ENCODE data around the gene SNAPC3. TPM values are rescaled to one million over a fixed set of nuclear protein-coding genes. Genes with fewer than 3 reads are reported as not detected.
A peak's percentile ranks its signal among the peaks of the same experiment; 100 is the strongest.

Gene SNAPC3
- total and polyA plus RNA-seq, 7 donors: 16.2 to 41.5 (median 28.4) TPM

- H3K4me1 ChIP-seq: no peaks in the 10 kb centered on the region
- no peak overlapping the region for H3K27ac ChIP-seq
- DNase-seq: no peak
- no peak overlapping the region for H3K4me3 ChIP-seq
- intact Hi-C loops (cut with DNase I): no loop called here
- no peaks in the 10 kb centered on the region for H3K36me3 ChIP-seq
- no peak for TF ChIP-seq POLR2A (IDR thresholded peaks at IDR 0.05)
- TF ChIP-seq CTCF (IDR thresholded peaks at IDR 0.05): no peak
- no peak for TF ChIP-seq POLR2AphosphoS5 (IDR thresholded peaks at IDR 0.05)
- TF ChIP-seq EP300 (IDR thresholded peaks at IDR 0.05): no peak
- 78 to 87% methylated on average over 4 of the region's 4 CpGs for WGBS, 2 donors
- no peaks in the 10 kb centered on the region for H3K9me3 ChIP-seq
- H3K27me3 ChIP-seq: no peaks in the 10 kb centered on the region
Observed at GRCh38 chr9:15403155-15403554, 19.5 kb upstream of the SNAPC3 start.

DNA sequence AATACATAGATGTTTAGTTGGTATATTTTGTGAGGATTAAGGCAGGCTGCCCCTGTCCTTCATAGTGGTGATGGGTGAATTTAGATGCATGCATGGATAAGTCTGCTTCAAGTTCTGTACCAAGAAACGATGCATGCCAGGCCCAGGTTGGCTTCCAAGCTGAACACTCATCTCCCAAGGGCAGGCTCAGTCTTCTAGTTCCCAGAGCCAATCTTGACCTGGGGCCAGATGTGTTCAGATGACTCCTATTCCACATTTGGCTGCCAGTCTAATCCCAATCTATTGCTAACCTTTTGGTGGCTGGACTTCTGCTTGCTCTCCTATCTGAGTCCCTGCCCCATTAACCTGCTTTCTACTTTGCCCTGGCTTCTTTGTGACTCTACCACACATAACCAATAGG, 18.5 kb upstream of the SNAPC3 start:
- no peak for DNase-seq
- Histone ChIP-seq H3K36me3 (no peaks in the 10 kb centered on the region), H3K27ac (no peak overlapping the region), H3K4me1 (no peaks in the 10 kb centered on the region), H3K27me3 (no peaks in the 10 kb centered on the region), H3K9me3 (no peaks in the 10 kb centered on the region), H3K4me3 (no peak overlapping the region)
- TF ChIP-seq CTCF (IDR thresholded peaks at IDR 0.05) (no peak), POLR2A (IDR thresholded peaks at IDR 0.05) (no peak), POLR2AphosphoS5 (IDR thresholded peaks at IDR 0.05) (no peak), EP300 (IDR thresholded peaks at IDR 0.05) (no peak)
- intact Hi-C loops (cut with DNase I): no loop called here
- 90 to 95% methylated on average over 1 of the region's 1 CpG for WGBS, 2 donors

- intact Hi-C loops (cut with DNase I): no loop called here
- H3K4me3 ChIP-seq: no peak overlapping the region
- WGBS, 2 donors: 25 to 68% methylated on average over 2 of the region's 2 CpGs
- TF ChIP-seq EP300 (IDR thresholded peaks at IDR 0.05) (no peak), CTCF (IDR thresholded peaks at IDR 0.05) (peak in 3 of 4 experiments; percentile 10 to 38 (median 19))
- H3K4me1 ChIP-seq: peaks cover 0 to 2% (median under 1%) of the 10 kb centered on the region in 4 donors
- H3K36me3 ChIP-seq: no peaks in the 10 kb centered on the region
- no peaks in the 10 kb centered on the region for H3K9me3 ChIP-seq
- DNase-seq: no peak
- no peak overlapping the region for H3K27ac ChIP-seq
- no peaks in the 10 kb centered on the region for H3K27me3 ChIP-seq
Observed at GRCh38 chr9:15416880-15417279, 5.8 kb upstream of the SNAPC3 start.

DNA sequence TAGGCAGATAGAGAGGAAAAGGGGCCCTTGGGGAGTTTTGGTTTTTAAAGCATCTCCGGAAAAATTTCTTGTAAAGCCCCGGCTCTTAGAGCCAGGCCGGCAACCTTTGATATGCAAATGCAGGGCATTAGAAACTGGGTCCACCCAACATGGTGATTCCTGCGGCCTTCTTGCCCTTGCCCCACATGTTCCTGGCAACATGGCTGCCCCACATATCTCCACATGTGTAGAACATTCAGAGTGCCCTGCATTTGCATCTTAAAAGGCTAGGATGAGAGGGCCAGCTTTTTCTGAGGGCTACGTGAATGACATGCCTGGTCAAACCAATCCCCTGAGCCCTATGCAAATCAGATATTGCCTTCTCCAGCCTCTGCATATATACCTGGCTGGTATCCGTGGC, 5.0 kb upstream of the SNAPC3 start:
- intact Hi-C loops (cut with DNase I): no loop called here
- Histone ChIP-seq H3K27me3 (no peaks in the 10 kb centered on the region), H3K36me3 (no peaks in the 10 kb centered on the region), H3K4me1 (peaks cover 0 to 6% (median 2%) of the 10 kb centered on the region in 4 donors), H3K4me3 (no peak overlapping the region), H3K27ac (no peak overlapping the region), H3K9me3 (no peaks in the 10 kb centered on the region)
- DNase-seq: no peak
- WGBS, 2 donors: 88 to 89% methylated on average over 6 of the region's 6 CpGs
- TF ChIP-seq POLR2A (IDR thresholded peaks at IDR 0.05) (no peak), EP300 (IDR thresholded peaks at IDR 0.05) (no peak), POLR2AphosphoS5 (IDR thresholded peaks at IDR 0.05) (no peak), CTCF (IDR thresholded peaks at IDR 0.05) (no peak)

GRCh38 chr9:15420796-15421195, 1.9 kb upstream of the SNAPC3 start:
- DNase-seq: no peak
- H3K27me3 ChIP-seq: no peaks in the 10 kb centered on the region
- peaks cover 0 to 12% (median under 1%) of the 10 kb centered on the region in 4 donors for H3K36me3 ChIP-seq
- WGBS, 2 donors: 46 to 63% methylated on average over 5 of the region's 5 CpGs
- peaks cover 0 to 29% (median 18%) of the 10 kb centered on the region in 4 donors for H3K4me1 ChIP-seq
- no peak for TF ChIP-seq EP300 (IDR thresholded peaks at IDR 0.05)
- TF ChIP-seq POLR2AphosphoS5 (IDR thresholded peaks at IDR 0.05): no peak
- TF ChIP-seq POLR2A (IDR thresholded peaks at IDR 0.05): no peak
- no peak for TF ChIP-seq CTCF (IDR thresholded peaks at IDR 0.05)
- H3K9me3 ChIP-seq: no peaks in the 10 kb centered on the region
- no peak overlapping the region for H3K27ac ChIP-seq
- intact Hi-C loops (cut with DNase I): loop anchor here (5.0 kb wide), 2 partner anchors 92 to 128 kb away; partner anchors contain the start of gene PSIP1
- H3K4me3 ChIP-seq: no peak overlapping the region
